HuH-7.5 (cell line): ENCODE results near the gene RRM1.

Experiments used
- DNase-seq: peaks from one replicate; pipeline ENCODE4 v3.0.0; 2011; ENCODE audit warnings: low spot score

The RRM1 gene

DNA sequence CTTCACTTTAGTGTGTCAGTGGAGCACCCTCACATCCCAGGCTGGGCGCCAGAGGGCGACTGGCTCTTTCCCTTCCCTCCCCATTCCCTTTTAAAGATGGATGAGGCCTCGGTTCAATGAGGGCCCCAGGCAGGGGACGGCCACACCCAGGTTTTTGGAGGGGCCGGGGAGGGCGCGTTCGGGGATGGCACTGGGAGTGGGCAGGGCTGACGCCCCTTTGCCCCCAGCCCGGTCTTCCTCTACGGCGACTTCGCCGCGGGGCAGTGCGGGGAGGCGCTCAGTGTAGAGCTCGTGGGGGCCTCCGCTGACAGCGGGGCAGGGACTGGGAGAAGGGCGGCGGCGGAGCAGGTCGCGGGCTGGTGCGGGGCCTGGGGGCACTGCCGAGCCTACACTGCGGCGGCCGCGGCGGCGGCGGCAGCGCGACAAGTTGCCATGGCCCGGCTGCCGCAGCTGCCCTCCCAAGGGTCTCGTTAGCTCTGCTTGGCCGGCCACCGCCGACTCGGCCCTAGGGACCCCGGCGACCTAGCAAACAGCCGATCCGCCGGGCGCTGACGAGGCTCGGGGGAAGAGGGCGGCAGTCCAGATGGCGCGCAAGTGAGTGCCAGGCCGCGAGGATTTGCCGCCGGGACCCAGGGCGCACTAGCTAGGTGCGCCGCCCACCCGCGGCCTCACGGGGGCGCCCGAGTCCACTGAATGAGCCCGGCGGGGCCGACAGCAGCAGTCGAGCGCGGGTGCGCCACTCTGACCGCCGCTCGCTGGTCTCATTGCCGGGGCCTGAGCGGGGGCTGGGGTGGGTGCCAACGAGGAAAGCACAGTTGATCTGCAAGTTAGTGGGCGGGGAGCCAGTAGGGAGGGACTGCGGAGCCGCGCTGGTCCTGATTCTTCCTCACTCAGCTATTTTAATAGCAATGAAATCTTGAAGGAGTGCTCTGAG, 92.7 kb downstream of the RRM1 start:
- peak; percentile 61 for DNase-seq
